SK-N-MC (cell line): ENCODE measurements around the gene A3GALT2.
"Not testable (repeated sequence)": the region's sequence is repeated elsewhere in the genome, so short reads cannot be mapped to it uniquely, and the experiment has no call there.

ENCODE experiments used
- DNase-seq: peaks from one replicate; pipeline ENCODE4 v3.0.0-alpha.2; 2011; ENCODE audit warnings: low read depth, low spot score
- H3K27ac ChIP-seq: fragments of 200-600 bp; sonication (generic); 2 replicates; pipeline ENCODE4 v1.5.1; 2016; ENCODE audit warnings: mixed run types
- H3K36me3 ChIP-seq: fragments of 200-600 bp; sonication (generic); 2 replicates; pipeline ENCODE4 v1.6.1; 2017; ENCODE audit warnings: antibody characterized with exemption, low read length, mixed read lengths; ENCODE audit not compliant: insufficient read depth
- H3K4me3 ChIP-seq: fragments of 200-600 bp; sonication (generic); 2 replicates; pipeline ENCODE4 v1.5.1; 2016
- H3K9ac ChIP-seq: fragments of 200-600 bp; sonication (generic); 2 replicates; pipeline ENCODE4 v1.8.0; 2017; ENCODE audit warnings: mixed run types, mixed read lengths; ENCODE audit not compliant: insufficient read length
- H3K9me3 ChIP-seq: fragments of 200-600 bp; sonication (generic); 2 replicates; pipeline ENCODE4 v1.6.1; 2017; ENCODE audit warnings: low read depth, mild to moderate bottlenecking, antibody characterized with exemption, low read length, moderate library complexity, mixed read lengths
- EZH2 ChIP-seq: fragments of 200-600 bp; sonication (generic); IDR thresholded peaks from one replicate; pipeline ENCODE4 v1.6.1; 2017; ENCODE audit warnings: antibody characterized with exemption
- FOXP2 ChIP-seq: optimal IDR thresholded peaks from 2 replicates; pipeline ENCODE3; 2011; ENCODE audit warnings: mild to moderate bottlenecking, moderate library complexity; ENCODE audit not compliant: insufficient read depth; ENCODE audit errors: extremely low read length, control extremely low read depth
- POLR2AphosphoS5 ChIP-seq: IDR thresholded peaks from 2 replicates; pipeline ENCODE4 v1.6.1; 2012; ENCODE audit warnings: mild to moderate bottlenecking, low read depth, low read length, borderline replicate concordance

The A3GALT2 gene

GRCh38 chr1:33317354-33317753, 3.5 kb downstream of the A3GALT2 start:
- DNase-seq: no peak
- no peak overlapping the region for H3K9ac ChIP-seq
- no peaks in the 10 kb centered on the region for H3K36me3 ChIP-seq
- TF ChIP-seq POLR2AphosphoS5: no peak
- no peak overlapping the region for H3K27ac ChIP-seq
- no peaks in the 10 kb centered on the region for H3K9me3 ChIP-seq
- H3K4me3 ChIP-seq: no peak overlapping the region

- H3K27ac ChIP-seq: no peak overlapping the region
- no peaks in the 10 kb centered on the region for H3K9me3 ChIP-seq
- no peak for DNase-seq
- H3K9ac ChIP-seq: no peak overlapping the region
- no peaks in the 10 kb centered on the region for H3K36me3 ChIP-seq
- TF ChIP-seq POLR2AphosphoS5: no peak
- no peak for TF ChIP-seq FOXP2
- no peak for TF ChIP-seq EZH2
- no peak overlapping the region for H3K4me3 ChIP-seq
These were observed 4.3 kb downstream of the A3GALT2 start for GRCh38 chr1:33316601-33317000.

- Histone ChIP-seq H3K9ac (no peak overlapping the region), H3K4me3 (no peak overlapping the region), H3K36me3 (no peaks in the 10 kb centered on the region), H3K9me3 (no peaks in the 10 kb centered on the region), H3K27ac (no peak overlapping the region)
- no peak for TF ChIP-seq FOXP2
- no peak for TF ChIP-seq POLR2AphosphoS5
- no peak for TF ChIP-seq EZH2
- no peak for DNase-seq
These were observed 6.5 kb downstream of the A3GALT2 start for GRCh38 chr1:33314416-33314815.

- H3K9me3 ChIP-seq: no peaks in the 10 kb centered on the region
- no peaks in the 10 kb centered on the region for H3K36me3 ChIP-seq
- no peak overlapping the region for H3K27ac ChIP-seq
- no peak overlapping the region for H3K9ac ChIP-seq
- DNase-seq: no peak
- H3K4me3 ChIP-seq: no peak overlapping the region
- TF ChIP-seq EZH2 (no peak), FOXP2 (no peak), POLR2AphosphoS5 (no peak)
These were observed 8.5 kb downstream of the A3GALT2 start for GRCh38 chr1:33312413-33312749.

GRCh38 chr1:33311706-33312412, 9.0 kb downstream of the A3GALT2 start:
- TF ChIP-seq FOXP2 (no peak), EZH2 (no peak), POLR2AphosphoS5 (no peak)
- H3K4me3 ChIP-seq: no peak overlapping the region
- no peak overlapping the region for H3K27ac ChIP-seq
- H3K36me3 ChIP-seq: no peaks in the 10 kb centered on the region
- DNase-seq: no peak
- H3K9me3 ChIP-seq: no peaks in the 10 kb centered on the region
- H3K9ac ChIP-seq: no peak overlapping the region

GRCh38 chr1:33310702-33311101, 10.2 kb downstream of the A3GALT2 start:
- TF ChIP-seq POLR2AphosphoS5: no peak
- H3K9ac ChIP-seq: no peak overlapping the region

GRCh38 chr1:33309351-33309750, 11.5 kb downstream of the A3GALT2 start:
- DNase-seq, H3K36me3 ChIP-seq, H3K9me3 ChIP-seq, H3K4me3 ChIP-seq, H3K9ac ChIP-seq, H3K27ac ChIP-seq: not testable (repeated sequence)

More at GRCh38 chr1:33310702-33311101, 10.2 kb downstream of the A3GALT2 start:
- H3K27ac ChIP-seq: no peak overlapping the region
- no peaks in the 10 kb centered on the region for H3K36me3 ChIP-seq
- no peak overlapping the region for H3K4me3 ChIP-seq
- no peaks in the 10 kb centered on the region for H3K9me3 ChIP-seq
- DNase-seq: no peak

- Histone ChIP-seq H3K36me3 (no peaks in the 10 kb centered on the region), H3K4me3 (no peak overlapping the region), H3K27ac (no peak overlapping the region), H3K9ac (no peak overlapping the region), H3K9me3 (no peaks in the 10 kb centered on the region)
- TF ChIP-seq POLR2AphosphoS5 (no peak), EZH2 (no peak)
- DNase-seq: no peak
These were observed 13.4 kb downstream of the A3GALT2 start for GRCh38 chr1:33307494-33307864.

GRCh38 chr1:33306653-33307493, 14.0 kb downstream of the A3GALT2 start:
- Histone ChIP-seq H3K4me3 (no peak overlapping the region), H3K36me3 (no peaks in the 10 kb centered on the region), H3K27ac (no peak overlapping the region), H3K9me3 (no peaks in the 10 kb centered on the region), H3K9ac (no peak overlapping the region)
- no peak for TF ChIP-seq EZH2
- no peak for DNase-seq
